Fibroblast of lung (primary cell): ENCODE measurements around the gene GPR15LG.

ENCODE experiments used
- CTCF ChIP-seq, 2 donors: IDR thresholded peaks in 1 of 2; conservative IDR thresholded peaks in 1 of 2; 1 replicate in 1 of 2; 2 replicates in 1 of 2; pipeline ENCODE4 v1.5.1; 2011 to 2012; ENCODE audit warnings: low read length in 2 of 2, control low read depth in 1 of 2, inconsistent platforms in 1 of 2, low read depth in 1 of 2, mild to moderate bottlenecking in 1 of 2
- EZH2 ChIP-seq: IDR thresholded peaks from 2 replicates; pipeline ENCODE4 v1.5.1; 2012; ENCODE audit warnings: low read length, control low read depth, mild to moderate bottlenecking; ENCODE audit errors: missing control alignments

- TF ChIP-seq CTCF (conservative IDR thresholded peaks at IDR 0.05 in 1 of 2, IDR thresholded peaks at IDR 0.05 in 1 of 2; ENCODE audit: low read depth in 1 of 2, low read length in 2 of 2) (no peak), EZH2 (no peak)
Observed at GRCh38 chr10:84176836-84177474, 3.4 kb downstream of the GPR15LG start.
